GM15510 (cell line): ENCODE measurements around the gene GRB7.
A peak's percentile ranks its signal among the peaks of the same experiment; 100 is the strongest.

Source experiments
- POLR2A ChIP-seq: IDR thresholded peaks from 3 replicates; pipeline ENCODE4 v1.6.1; 2011; ENCODE audit warnings: borderline replicate concordance; ENCODE audit not compliant: insufficient read length; ENCODE audit errors: extremely low read depth

Gene GRB7

GRCh38 chr17:39722965-39723848 is 14.5 kb upstream of the GRB7 start:
- no peak for TF ChIP-seq POLR2A

- no peak for TF ChIP-seq POLR2A
These were observed 13.0 kb upstream of the GRB7 start for GRCh38 chr17:39724731-39725130.

GRCh38 chr17:39726617-39727016 is 11.1 kb upstream of the GRB7 start:
- no peak for TF ChIP-seq POLR2A

- TF ChIP-seq POLR2A: no peak
These were observed 10.2 kb upstream of the GRB7 start for GRCh38 chr17:39727556-39727955.

- TF ChIP-seq POLR2A: no peak
These were observed 8.4 kb upstream of the GRB7 start for GRCh38 chr17:39729280-39729851.

- peak; percentile 88 for TF ChIP-seq POLR2A
These were observed 7.4 kb upstream of the GRB7 start, which contains the start of gene MIEN1 for GRCh38 chr17:39730095-39730921. MIEN1 (minus strand) TSS chr17:39730532; CDS start chr17:39730495, 37 bp downstream.

GRCh38 chr17:39732586-39732985 is 5.2 kb upstream of the GRB7 start:
- no peak for TF ChIP-seq POLR2A

- TF ChIP-seq POLR2A: no peak
These were observed 1.9 kb upstream of the GRB7 start for GRCh38 chr17:39735882-39736281.

GRCh38 chr17:39736319-39737165 is 1.2 kb upstream of the GRB7 start:
- no peak for TF ChIP-seq POLR2A

- no peak for TF ChIP-seq POLR2A
These were observed 455 bp upstream of the GRB7 start for GRCh38 chr17:39737206-39737759.

- TF ChIP-seq POLR2A: no peak
These were observed 797 bp downstream of the GRB7 start for GRCh38 chr17:39738568-39738901.

- no peak for TF ChIP-seq POLR2A
These were observed 1.5 kb downstream of the GRB7 start for GRCh38 chr17:39738983-39739884.

- TF ChIP-seq POLR2A: no peak
These were observed 2.2 kb downstream of the GRB7 start for GRCh38 chr17:39739885-39740356.
